PC-3 (cell line): ENCODE results near the gene CCDC59. TPM values are rescaled to one million over a fixed set of nuclear protein-coding genes. Genes with fewer than 3 reads are reported as not detected.

ENCODE experiments used
- ATAC-seq: fragments of 200-7000 bp; cut with Tn5 transposase; 2 replicates; pipeline ENCODE4 v1.9.1; 2020; ENCODE audit warnings: mild to moderate bottlenecking, moderate library complexity
- BruUV-seq: library from RNA; stranded (reverse); fragments of 400-500 nt; replicated peaks from 2 replicates; lab custom pipeline; 2021; lab: Mats Ljungman, UMichigan
- CTCF ChIA-PET: fragments of 300-600 bp; sonication (Branson Sonifier 250); formaldehyde crosslinking; loops from one replicate; lab custom pipeline; 2022; ENCODE audit warnings: antibody characterized with exemption; lab: Charles Lee
- POLR2A ChIA-PET: fragments of 300-600 bp; sonication (Branson Sonifier 250); formaldehyde crosslinking; loops from one replicate; lab custom pipeline; 2022; ENCODE audit warnings: antibody characterized with exemption; ENCODE audit not compliant: unreplicated experiment; lab: Charles Lee
- DNase-seq: peaks from one replicate; pipeline ENCODE4 v3.0.0-alpha.2; 2015
- H2AFZ ChIP-seq: fragments of 300-600 bp; sonication (generic); 2 replicates; pipeline ENCODE4 v1.6.0; 2016; ENCODE audit warnings: antibody characterized with exemption, low read length
- H3F3A ChIP-seq: fragments of 300-600 bp; sonication (generic); one replicate; pipeline ENCODE4 v1.6.0; 2017; ENCODE audit warnings: antibody characterized with exemption, low read length, control low read depth, mild to moderate bottlenecking; ENCODE audit not compliant: unreplicated experiment
- H3K27ac ChIP-seq: fragments of 300-600 bp; sonication (generic); 2 replicates; pipeline ENCODE4 v1.5.1; 2016; ENCODE audit warnings: mild to moderate bottlenecking, low read length
- H3K27me3 ChIP-seq: fragments of 300-600 bp; sonication (generic); 2 replicates; pipeline ENCODE4 v1.6.1; 2016; ENCODE audit warnings: low read length, mixed read lengths
- H3K36me3 ChIP-seq: fragments of 300-600 bp; sonication (generic); 2 replicates; pipeline ENCODE4 v1.6.1; 2016; ENCODE audit warnings: low read depth, mixed run types, low read length, mixed read lengths
- H3K4me1 ChIP-seq: fragments of 300-600 bp; sonication (generic); 2 replicates; pipeline ENCODE4 v1.5.1; 2016; ENCODE audit warnings: low read length; ENCODE audit not compliant: insufficient read depth
- H3K4me2 ChIP-seq: fragments of 300-600 bp; sonication (generic); 2 replicates; pipeline ENCODE4 v1.6.0; 2016; ENCODE audit warnings: low read length
- H3K4me3 ChIP-seq: fragments of 300-600 bp; sonication (generic); 2 replicates; pipeline ENCODE4 v1.5.1; 2016; ENCODE audit warnings: mild to moderate bottlenecking, low read length, mixed read lengths
- H3K79me2 ChIP-seq: fragments of 300-600 bp; sonication (generic); 2 replicates; pipeline ENCODE4 v1.6.1; 2017; ENCODE audit warnings: low read length, mixed read lengths
- H3K9ac ChIP-seq: fragments of 300-600 bp; sonication (generic); 2 replicates; pipeline ENCODE4 v1.6.0; 2016; ENCODE audit warnings: mild to moderate bottlenecking, low read length
- H3K9me2 ChIP-seq: fragments of 300-600 bp; sonication (generic); replicated peaks from 2 replicates; pipeline ENCODE4 v1.6.1; 2016; ENCODE audit warnings: mixed run types, low read length, mixed read lengths
- H3K9me3 ChIP-seq: fragments of 300-600 bp; sonication (generic); 2 replicates; pipeline ENCODE4 v1.6.1; 2016; ENCODE audit warnings: low read length, mixed read lengths
- H4K20me1 ChIP-seq: fragments of 300-600 bp; sonication (generic); 2 replicates; pipeline ENCODE4 v1.6.1; 2016; ENCODE audit warnings: low read length, mixed read lengths
- CTCF ChIP-seq: fragments of 300-600 bp; sonication (generic); conservative IDR thresholded peaks from 2 replicates; pipeline ENCODE4 v1.5.1; 2017; ENCODE audit warnings: antibody characterized with exemption, low read depth, mild to moderate bottlenecking, low read length
- EZH2 ChIP-seq: fragments of 300-600 bp; sonication (generic); IDR thresholded peaks from one replicate; pipeline ENCODE4 v1.6.1; 2017; ENCODE audit warnings: antibody characterized with exemption, mild to moderate bottlenecking, low read length; ENCODE audit not compliant: unreplicated experiment
- EZH2phosphoT487 ChIP-seq: fragments of 300-600 bp; sonication (generic); IDR thresholded peaks from 2 replicates; pipeline ENCODE4 v1.6.1; 2018; ENCODE audit warnings: mild to moderate bottlenecking, antibody characterized with exemption, low read length, borderline replicate concordance
- intact Hi-C: fragments of 100-400 bp; cut with micrococcal nuclease; formaldehyde crosslinking; loops from 2 replicates; pipeline ENCODE4 v1.9.0; 2023
- total RNA-seq: library from RNA; depleted of rRNA; stranded (reverse); fragments of >200 nt; gene quantifications from 2 replicates; pipeline ENCODE4 v1.2.3, GENCODE V29; 2014

The CCDC59 gene
- total RNA-seq, 1 experiment from 2014 or later: 53.0 TPM

- CTCF ChIA-PET: no interaction called here
- intact Hi-C loops: loop anchor here (1.0 kb wide), 1 partner anchor 684 kb away; no protein-coding TSS in a partner anchor
Measured at GRCh38 chr12:82327861-82328260, 30.3 kb downstream of the CCDC59 start.

GRCh38 chr12:82326905-82327503, 31.2 kb downstream of the CCDC59 start:
- ATAC-seq (no peak), DNase-seq (peak; percentile 52)
- no peak overlapping the region for H3K9ac ChIP-seq
- ChIA-PET CTCF (no interaction called here), POLR2A (no interaction called here)
- H3K27me3 ChIP-seq: no peaks in the 10 kb centered on the region
- no peak overlapping the region for H3K4me3 ChIP-seq
- H3K36me3 ChIP-seq: no peaks in the 10 kb centered on the region
- no peak overlapping the region for H2AFZ ChIP-seq
- no peak overlapping the region for H3K27ac ChIP-seq
- H3K4me1 ChIP-seq: no peaks in the 10 kb centered on the region
- H4K20me1 ChIP-seq: no peaks in the 10 kb centered on the region
- no peaks in the 10 kb centered on the region for H3K9me2 ChIP-seq
- H3K4me2 ChIP-seq: no peak overlapping the region
- H3K9me3 ChIP-seq: no peaks in the 10 kb centered on the region
- intact Hi-C loops: loop anchor here (1.0 kb wide), 1 partner anchor 683 kb away; no protein-coding TSS in a partner anchor
- no peaks in the 10 kb centered on the region for H3K79me2 ChIP-seq
- BruUV-seq: no TSS peak
- no peaks in the 10 kb centered on the region for H3F3A ChIP-seq
- no peak for TF ChIP-seq EZH2phosphoT487
- no peak for TF ChIP-seq EZH2
- peak; percentile 69 for TF ChIP-seq CTCF

More at GRCh38 chr12:82327861-82328260, 30.3 kb downstream of the CCDC59 start:
- no peak overlapping the region for H3K4me2 ChIP-seq
- DNase-seq (no peak), ATAC-seq (no peak)
- POLR2A ChIA-PET: no interaction called here
- H4K20me1 ChIP-seq: no peaks in the 10 kb centered on the region
- H3K27ac ChIP-seq: no peak overlapping the region
- H3K36me3 ChIP-seq: no peaks in the 10 kb centered on the region
- TF ChIP-seq CTCF (no peak), EZH2 (no peak), EZH2phosphoT487 (no peak)
- no peaks in the 10 kb centered on the region for H3K4me1 ChIP-seq
- H3F3A ChIP-seq: no peaks in the 10 kb centered on the region
- no peak overlapping the region for H2AFZ ChIP-seq
- no peak overlapping the region for H3K4me3 ChIP-seq
- no peaks in the 10 kb centered on the region for H3K9me3 ChIP-seq
- H3K27me3 ChIP-seq: no peaks in the 10 kb centered on the region
- H3K79me2 ChIP-seq: no peaks in the 10 kb centered on the region
- H3K9me2 ChIP-seq: no peaks in the 10 kb centered on the region
- BruUV-seq: no TSS peak
- no peak overlapping the region for H3K9ac ChIP-seq

- ChIA-PET CTCF (no interaction called here), POLR2A (no interaction called here)
- intact Hi-C loops: no loop called here
- BruUV-seq: no TSS peak
- Histone ChIP-seq H3K9me3 (no peaks in the 10 kb centered on the region), H3K4me3 (no peak overlapping the region), H3K27me3 (peaks cover 3% of the 10 kb centered on the region; the same call in 1 of the 2 replicates), H3K27ac (no peak overlapping the region), H3K79me2 (no peaks in the 10 kb centered on the region), H3K4me1 (no peaks in the 10 kb centered on the region), H4K20me1 (no peaks in the 10 kb centered on the region), H3K4me2 (no peak overlapping the region), H3K9me2 (0 out of 2 replicates have a peak, but pooled peaks cover 3% of the 10 kb centered on the region), H3K36me3 (no peaks in the 10 kb centered on the region), H3F3A (no peaks in the 10 kb centered on the region), H2AFZ (no peak overlapping the region), H3K9ac (no peak overlapping the region)
- TF ChIP-seq EZH2 (no peak), CTCF (no peak), EZH2phosphoT487 (no peak)
- ATAC-seq (no peak; the same call in 1 of the 2 replicates), DNase-seq (no peak)
Measured at GRCh38 chr12:82325540-82326336, 32.4 kb downstream of the CCDC59 start.
